Smooth muscle cell of the brain vasculature (primary cell): ENCODE results near the gene MTHFSD.

ENCODE experiments used
- DNase-seq: peaks from one replicate; pipeline ENCODE4 v3.0.0-alpha.2; 2012; ENCODE audit warnings: low read depth, low spot score

Gene MTHFSD

DNA sequence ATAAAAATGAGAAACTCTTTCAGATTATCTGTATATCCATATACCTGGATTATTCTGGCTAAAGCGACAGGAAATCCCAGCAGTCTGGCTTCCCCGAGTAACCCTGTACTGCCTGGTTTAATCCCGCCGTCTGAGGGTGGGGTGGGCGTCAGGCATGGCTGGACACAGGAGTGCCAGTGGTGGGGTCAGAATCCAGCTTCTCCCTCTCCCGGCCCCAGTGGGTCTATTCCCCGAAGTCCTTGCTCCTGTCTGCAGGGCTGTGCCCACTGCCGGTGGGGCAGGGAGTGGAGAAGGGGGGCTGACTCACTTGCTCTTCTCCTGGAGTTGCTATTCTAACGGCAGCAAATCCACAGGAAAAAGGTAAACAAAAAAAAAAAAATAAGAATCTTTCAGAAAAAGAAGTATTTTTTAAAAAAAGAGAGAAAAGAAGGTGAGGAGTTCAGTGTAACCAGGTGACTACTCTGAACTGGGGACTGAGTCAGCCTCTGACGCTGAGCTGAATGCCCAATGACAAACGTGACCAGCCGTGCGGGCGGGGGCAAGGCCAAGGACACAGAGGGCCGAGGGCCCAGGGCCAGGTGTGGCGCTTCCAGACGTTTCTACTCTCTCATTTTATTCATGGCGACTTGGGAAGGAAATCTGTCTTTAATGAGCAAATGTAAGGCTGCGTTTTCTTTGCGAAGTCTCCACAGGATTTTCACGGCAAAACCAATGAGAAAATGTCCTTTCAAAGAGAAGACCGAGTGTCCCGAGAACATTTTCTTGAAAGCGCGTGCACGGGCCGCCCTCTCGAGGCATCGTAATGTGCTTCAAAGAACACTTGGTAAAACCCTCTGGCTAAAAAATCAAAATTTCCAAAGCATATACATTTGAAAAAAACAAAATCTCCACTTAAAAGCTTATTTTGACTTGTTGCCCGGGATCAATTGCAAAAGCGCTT, 24.5 kb downstream of the MTHFSD start:
- no peak for DNase-seq

DNA sequence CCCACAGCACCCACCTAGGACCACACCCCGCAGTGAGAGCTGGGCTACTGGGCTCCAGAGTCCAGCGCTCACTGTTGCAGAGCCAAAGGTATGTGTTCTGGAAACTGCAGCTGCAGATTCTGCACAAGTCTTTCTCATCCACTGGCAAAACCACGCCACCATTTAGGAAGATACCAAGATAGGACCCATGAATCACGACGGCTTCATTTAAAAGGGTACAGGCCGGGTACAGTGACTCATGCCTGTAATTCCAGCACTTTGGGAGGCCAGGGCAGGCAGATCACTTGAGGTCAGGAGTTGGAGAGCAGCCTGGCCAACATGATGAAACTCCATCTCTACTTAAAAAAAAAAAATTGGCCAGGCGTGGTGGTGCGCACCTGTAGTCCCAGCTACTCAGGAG, 25.9 kb downstream of the MTHFSD start:
- DNase-seq: no peak

DNA sequence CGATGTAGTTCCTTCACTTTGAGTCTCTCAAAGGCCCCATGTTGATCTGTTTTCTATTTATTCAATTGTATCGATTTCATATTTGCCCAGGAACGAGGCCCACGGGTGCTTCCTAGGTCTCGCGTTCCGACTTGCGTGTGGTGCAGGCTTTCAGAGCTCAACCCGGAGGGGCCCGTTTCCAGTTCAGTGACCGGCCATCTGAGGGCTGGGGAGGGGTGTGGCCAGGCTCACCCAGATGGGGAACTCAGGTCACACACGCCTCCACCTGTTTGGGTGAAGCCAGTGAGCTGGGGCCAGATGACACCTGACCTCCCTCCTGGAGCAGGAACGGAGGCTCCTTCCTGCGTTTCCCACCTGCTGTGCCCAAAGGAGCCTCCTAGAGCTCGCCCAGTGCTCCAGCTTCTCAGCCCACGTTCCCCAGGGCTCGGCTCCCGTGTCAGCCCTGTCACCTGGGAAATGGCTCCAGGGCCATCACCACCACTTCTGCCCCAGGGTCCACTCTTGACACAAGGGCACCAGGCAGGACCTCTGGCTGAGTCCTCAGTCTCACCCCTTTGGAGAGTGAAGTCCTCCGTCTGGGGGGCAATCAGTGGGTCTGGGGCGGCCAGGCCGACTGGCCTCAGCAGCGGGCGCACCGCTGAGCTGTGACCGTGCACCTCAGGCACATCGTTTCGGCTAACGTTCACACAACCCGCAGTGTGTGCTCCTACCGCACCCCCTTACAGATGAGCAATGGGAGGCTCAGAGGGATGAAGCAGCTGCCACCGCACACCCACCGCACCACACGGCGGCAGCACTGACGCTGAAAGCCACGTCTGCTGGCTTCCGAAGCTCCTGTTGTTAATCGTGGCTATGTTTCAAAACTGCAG, 26.7 kb downstream of the MTHFSD start:
- no peak for DNase-seq

DNA sequence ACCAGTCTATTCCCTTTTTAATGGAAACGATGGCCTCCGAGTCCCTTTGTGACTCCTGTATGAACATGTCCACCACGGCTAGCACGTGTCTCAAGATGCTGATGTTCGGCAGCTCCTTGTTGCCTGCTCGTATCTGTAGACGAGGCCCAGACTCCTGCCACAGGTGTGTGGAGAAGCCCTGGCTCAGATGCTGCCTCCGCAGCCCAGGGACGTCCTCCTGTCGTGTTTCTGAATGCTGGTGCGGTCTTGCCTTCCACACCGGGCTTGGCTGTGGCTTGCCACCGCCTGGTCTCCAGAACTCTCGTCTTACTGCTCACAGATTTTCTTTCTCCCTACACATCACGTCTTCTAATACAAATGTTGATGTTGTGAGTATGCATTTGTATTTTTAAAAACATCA, 27.7 kb downstream of the MTHFSD start:
- no peak for DNase-seq

DNA sequence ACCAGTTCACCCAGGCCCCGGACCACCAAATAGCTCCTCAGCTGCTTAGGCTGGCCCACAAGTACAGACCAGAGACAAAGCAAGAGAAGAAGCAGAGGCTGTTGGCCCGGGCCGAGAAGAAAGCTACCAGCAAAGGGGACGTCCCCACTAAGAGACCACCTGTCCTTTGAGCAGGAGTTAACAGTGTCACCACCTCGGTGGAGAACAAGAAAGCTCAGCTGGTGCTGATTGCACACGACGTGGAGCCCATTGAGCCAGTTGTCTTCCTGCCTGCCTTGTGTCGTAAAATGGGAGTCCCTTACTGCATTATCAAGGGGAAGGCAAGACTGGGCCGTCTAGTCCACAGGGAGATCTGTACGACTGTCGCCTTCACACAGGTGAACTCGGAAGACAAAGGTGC, 29.3 kb downstream of the MTHFSD start:
- no peak for DNase-seq

DNA sequence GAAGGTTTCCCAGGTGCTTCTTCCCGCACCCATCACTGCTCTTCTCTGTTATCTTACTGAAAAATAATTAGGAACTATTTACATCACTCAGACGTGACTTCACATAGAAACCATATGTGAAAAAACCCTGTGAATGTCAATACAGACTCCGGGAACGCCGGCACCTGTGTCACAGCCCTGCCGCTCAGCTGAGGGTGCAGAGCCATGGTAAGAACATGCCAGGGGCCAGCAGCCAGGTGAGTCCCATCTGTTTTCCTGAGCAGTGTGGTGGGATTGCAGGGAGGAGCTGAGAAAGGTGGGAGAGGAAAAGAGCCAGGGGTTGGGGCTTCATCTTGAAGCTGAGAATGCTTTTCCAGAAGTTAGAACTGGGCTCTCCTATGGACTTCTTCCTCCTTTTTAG, 31.0 kb downstream of the MTHFSD start:
- DNase-seq: no peak

DNA sequence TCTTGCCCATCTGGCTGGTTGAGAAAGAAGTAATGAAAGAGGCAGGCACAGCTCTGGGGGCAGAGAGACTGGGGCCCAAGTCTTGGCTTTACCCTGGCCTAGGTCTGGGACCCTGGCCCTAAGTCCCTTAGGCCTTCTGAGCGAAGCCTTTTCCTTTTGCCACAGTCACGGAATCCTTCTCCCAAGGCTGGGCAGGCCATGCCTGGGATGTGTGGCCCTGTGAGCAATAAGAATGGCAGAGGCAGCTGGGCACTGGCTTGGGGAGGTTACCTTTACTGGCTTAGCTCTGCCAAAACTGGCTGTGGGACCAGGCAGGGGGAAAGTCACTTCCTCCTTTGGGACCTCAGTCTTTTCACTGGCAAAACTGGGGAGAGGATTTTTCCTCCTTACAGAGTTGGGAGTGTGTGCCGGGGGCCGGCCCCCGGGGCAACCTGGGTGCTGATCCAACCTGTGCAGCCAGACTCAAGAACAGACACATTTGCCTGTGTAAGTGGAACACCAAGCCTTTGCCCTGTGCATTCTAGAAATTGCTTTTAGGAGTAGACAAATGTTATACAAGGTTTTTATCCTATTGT, 31.8 kb downstream of the MTHFSD start:
- DNase-seq: no peak

DNA sequence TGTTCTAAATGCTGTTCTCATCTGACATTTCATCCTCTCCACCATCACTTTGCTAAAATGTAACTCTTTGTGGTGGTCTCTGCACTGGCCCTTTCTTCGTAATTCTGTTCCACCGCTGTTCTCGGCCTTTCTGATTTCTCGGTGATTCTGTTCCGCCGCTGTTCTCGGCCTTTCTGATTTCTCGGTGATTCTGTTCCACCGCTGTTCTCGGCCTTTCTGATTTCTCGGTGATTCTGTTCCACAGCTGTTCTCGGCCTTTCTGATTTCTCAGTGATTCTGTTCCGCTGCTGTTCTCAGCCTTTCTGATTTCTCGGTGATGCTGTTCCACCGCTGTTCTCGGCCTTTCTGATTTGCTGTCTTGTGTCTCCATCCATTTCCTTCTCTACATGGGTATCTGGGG, 32.4 kb downstream of the MTHFSD start:
- DNase-seq: no peak

DNA sequence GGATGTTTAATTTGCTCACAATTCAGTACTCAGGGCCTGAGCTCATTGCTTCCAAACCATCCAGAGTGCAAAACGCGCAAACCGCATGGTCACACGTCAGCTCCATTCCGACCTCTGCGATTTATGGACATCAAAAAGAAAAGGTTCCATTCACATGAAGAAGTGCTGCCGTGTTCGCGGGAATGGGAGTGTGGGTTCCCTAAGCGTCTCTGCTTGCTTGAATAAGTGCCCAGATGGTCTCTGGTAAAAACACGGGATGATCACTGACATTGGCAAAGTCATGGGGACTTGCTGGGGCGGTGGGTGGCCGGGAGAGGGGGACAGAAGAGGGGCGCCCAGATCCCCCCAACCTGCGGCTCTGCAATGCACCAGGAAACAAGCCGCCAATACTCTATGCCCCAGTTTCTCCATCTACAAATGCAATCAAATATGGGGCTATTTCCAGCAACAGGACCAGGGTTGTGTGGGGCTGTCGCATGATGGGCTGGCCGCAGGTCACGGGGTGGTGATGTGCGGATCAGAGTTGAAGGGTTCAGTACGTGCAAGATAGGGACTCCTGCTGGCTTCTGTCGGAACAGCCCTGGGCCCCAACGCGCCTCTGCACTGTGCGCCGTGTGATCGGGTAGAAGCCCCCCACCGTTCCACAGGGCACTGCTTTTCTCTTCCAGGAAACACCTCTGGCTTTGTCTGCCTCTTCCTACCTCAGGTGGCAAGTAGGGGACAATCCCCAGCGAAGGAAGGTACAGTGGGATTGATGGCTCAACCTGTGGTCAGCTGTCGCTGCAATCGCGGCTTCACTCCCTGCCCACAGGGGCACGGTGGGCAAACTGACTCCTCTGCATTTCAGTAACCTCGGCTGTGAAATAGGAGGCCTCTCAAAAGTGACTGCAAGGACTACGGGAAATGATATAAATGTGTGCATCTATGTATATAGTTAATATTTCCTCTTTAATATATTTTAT, 33.5 kb downstream of the MTHFSD start:
- no peak for DNase-seq

DNA sequence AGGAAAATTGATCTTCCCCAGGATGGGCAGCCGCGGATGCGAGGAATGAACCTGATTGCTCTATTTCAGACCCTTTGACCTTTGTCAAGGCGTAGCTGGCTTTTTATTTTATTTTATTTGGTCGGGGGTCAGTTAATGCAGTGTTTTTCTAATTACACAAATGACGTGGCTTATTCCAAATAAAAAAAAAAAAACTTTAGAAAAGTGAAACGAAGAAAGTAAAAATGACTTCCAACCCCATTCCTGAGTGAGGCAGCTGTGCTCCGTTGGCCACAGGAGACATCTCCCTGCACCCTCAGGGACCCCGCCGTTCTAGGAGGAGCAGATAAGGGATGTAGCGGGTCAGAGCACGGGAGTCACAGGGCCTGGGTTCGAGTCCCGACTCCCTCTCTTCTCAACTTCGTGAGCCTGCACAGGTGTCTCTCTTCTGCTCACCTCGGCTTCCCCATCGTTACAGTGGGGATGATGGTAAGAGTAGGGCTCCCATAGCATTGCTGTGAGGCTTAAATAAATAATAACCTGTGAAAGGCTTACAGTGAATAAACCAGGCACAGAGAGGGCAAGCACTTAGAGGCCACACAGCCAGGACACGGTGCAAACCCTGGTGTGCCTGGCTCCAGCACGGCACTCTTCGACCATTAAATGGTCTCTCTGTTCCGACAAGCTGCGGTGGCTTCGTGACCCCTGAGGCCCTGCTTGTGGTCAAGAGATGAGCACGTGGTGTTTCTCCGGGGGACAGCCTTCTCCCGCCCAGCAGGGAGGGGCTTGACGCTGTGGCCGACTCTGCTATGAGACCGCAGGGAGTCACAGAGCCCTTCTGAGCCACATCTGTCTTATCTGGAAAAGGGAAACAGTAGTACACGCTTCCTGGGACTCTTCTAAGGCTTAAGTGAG, 34.5 kb downstream of the MTHFSD start:
- no peak for DNase-seq

DNA sequence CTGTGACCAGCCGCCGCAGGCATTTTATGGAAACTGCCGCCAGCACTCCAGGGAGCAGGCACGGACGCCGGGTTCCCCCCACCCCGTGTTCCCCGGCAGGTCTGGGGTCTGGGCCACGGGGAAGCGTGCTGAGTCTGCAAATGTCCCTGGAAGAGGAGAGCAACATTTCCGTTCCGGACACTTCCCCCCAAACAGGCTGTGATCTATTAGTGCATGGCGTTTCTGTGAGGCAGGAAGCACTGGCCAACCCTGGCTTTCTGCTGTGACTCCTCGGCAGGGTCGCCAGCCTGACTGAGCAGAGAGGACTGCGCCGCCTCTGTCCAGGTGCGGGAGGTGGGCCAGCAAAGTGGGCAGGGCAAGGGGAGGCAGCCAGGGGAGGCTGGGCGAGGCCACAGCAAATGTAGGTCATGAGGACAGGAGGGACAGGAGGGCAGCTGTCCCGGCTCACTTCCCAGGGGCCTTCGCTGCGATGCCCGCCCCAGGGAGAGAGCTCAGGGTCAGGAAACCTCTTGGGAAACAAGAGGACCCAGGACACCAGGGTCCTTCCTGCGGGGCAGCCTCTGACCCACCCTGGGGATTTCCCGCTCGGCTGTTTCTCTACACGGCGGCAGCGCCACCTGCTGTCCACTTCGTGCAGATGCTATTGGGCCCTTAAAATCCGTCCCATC, 35.3 kb downstream of the MTHFSD start:
- DNase-seq: peak; percentile 9

DNA sequence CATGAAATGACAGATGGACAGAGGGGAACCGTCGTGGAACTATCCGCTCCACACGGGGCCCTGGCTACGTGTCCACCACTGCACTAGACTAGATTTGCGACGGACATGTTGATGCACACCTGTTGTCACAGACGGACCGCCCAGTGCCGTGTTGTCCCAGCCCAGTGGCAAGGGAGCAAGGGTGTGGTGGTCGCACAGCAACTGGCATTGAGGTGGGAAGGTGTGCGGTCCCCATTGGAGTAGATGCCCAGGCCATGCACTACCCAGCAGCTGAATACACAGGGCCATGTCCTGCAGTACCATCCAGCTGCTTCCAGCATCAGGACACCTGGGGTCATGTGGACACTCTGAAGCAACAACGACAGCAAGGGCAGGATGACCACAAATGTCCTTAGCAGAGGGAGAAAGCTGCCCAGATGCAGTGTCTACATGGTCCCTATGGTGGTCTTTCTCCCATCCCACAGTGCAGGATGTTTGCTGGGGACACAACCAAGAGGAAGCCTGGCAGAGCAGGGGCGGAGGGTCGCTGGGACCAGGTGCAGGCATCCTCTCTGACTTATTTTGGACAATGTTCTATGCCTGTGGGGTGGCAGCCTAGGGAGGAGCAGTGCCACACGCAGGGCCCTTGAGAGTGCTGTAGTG, 35.9 kb downstream of the MTHFSD start:
- no peak for DNase-seq

DNA sequence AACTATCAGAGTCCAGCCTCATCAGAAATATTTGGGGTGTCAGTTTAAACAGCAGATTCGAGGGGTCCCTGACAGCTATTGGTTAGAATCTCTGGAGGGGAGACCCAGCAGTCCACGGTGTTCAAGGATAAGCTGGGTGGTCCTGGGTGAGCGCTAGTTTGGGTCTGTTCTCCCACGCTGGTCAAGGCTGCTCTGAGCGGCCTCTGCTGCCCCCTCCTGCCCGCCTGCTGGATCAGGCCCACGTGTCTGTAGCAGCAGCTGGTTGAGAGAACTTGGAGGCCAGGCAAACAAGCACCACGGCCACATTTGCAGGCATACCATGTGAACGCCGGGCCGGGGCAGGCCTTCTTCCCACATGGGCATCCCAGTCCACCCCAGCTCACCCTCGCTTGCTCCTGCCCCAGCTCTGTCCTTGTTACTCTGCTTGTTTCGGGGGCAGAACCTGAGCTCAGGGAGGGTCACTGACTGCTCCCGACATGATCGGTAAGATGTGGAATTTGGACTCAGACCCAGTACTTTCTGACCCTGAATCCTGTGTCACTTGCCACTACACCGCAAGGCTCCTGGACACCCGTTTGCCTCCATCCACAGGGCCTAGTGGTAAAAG, 37.3 kb downstream of the MTHFSD start:
- DNase-seq: no peak

DNA sequence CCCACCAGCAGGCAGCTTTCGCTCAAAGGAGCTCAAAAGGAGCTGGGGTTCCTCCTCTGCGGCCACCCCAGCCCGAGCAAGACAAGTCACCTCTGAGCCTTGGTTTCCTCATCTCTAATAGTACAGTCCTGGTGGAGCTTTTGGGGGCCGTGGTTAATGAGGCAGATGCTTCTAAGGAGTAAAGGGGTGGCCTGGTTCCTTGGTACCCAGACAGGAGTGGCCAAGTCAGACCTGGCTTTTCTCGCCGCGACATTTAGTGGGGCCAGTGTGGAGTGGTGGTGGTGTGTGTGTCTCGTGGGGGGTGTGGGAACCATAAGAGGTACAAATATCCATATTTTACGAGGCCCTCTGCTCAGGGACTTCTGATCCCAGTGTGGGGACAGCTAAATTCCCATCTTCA, 38.0 kb downstream of the MTHFSD start:
- DNase-seq: no peak

DNA sequence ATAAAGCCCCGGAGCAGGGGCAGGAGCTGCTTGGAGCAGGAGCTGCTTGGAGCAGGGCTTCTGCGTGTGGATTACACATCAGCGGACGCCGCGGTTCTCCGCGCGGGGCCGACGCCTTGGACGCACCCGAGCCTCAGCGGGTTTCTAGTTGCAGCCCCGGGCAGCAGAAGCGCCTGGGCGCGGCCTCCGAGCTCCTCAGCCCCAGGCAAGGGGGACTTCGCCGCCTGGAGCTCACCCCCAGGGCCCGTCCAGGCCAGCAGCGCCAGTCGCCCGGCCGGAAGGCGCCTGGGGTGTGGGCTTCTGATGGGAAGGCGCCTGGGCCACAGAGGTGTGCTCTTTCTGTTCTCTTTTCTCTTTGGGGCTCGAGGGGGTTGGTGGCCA, 38.4 kb downstream of the MTHFSD start:
- no peak for DNase-seq

DNA sequence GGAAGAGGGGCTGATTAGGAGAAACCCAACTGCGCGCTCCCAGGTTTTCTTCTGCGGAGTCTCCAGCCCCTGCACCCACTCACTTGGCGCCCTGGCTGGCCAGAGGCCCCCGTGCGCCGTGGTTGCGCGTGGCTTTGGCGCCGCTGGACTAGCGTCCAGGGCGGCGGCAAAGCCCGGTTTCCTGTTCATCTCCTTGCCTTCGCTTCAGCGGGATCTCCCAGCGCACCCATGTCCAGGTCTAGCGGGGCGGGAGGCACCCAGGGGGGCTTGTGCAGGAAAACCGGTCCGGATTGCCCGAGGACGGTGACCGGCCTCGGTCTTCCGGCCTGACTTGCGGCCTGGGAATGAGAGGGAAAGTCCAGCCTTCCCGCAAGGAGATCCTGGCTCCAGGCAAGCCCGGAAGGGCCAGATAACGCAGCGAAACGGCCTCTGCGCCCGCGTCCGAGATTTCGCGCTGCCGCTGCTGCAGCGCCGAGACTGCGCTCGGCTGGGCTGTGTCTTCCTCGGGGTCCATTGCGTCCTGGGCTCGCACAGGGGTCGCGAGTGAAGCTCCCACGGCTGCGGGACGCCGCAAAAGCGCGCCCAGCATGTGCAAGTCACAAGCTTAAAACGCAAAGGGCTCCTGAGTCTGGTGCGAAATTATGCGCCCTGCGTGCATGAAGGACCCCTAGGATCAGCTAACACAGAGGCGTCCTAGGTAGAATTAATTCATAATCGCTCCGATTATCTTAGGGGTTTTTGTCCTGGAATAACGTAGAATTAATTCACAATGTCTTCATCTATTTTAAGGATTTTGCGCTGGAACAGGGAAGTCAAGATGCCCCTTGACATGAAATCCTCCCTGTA, 39.0 kb downstream of the MTHFSD start:
- no peak for DNase-seq

DNA sequence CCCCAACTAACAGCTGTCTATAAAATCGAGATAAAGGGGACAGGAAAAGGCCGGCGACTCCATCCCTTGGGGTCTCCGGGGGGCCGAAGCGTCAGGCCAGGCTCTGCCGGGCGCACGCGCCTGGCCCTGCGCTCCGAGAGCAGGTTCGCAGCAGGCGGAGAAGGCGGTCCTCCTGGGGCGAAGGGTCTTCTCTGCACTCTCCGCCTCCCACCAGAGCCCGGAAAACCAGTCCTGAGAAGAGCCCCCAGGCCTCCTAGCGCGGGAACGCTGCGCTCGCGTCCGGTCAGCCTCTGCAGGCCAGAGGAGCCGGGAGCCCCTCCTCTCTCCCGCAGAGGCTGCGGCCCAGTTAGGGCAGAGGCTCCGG, 39.6 kb downstream of the MTHFSD start:
- DNase-seq: no peak
